Fibroblast of upper back skin (primary cell): ENCODE results near the gene LPIN1.
A peak's percentile ranks its signal among the peaks of the same experiment; 100 is the strongest.

ENCODE experiments used
- DNase-seq: peaks from one replicate; pipeline ENCODE4 v3.0.0-alpha.2; 2013

Gene LPIN1

GRCh38 chr2:11746376-11746806, at the start of gene LPIN1:
Gene LPIN1 (plus strand): TSS chr2:11746632. CDS start chr2:11765542, 18,910 bp downstream.
- DNase-seq, result peak; percentile 86

GRCh38 chr2:11696736-11697102, 49.7 kb upstream of the LPIN1 start:
- no peak for DNase-seq

DNA sequence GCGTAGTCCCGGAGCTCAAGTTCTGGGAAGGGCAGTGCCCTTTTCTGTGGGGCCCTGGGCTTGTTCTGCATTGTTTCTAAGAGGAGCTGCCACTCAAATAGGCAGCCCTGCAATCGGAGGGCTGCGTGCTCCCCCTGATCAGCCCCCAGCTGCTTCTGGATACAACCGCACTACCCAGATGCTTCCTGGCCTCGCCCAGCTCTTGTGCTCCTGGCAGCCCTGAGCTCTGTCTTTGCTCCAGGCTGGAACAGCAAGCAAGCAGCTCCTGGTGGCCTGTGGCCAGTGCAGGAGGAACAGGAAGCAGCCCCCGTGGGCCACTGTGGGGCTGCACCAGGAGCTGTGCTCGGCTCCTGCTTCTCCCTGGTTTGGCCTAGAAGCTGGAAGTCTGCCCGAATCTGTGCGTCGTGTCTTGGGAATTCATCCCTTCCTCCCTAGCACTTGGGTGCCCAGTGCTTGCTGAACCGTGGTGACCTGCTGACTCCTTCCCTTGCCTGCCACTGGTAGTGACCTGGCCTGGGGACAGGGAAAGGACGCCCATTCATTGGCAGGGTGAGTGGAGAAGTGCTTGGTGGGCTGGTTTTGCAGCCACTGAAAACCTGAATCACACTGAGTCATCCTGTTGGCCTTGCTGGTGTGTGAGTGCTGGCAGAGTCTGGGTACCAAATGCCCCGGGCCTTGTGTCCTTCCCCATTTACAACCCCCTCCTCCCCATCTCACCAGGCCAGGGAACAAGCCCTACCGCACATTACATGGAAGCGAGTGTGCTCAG, 49.1 kb upstream of the LPIN1 start:
- DNase-seq, result peak; percentile 74

DNA sequence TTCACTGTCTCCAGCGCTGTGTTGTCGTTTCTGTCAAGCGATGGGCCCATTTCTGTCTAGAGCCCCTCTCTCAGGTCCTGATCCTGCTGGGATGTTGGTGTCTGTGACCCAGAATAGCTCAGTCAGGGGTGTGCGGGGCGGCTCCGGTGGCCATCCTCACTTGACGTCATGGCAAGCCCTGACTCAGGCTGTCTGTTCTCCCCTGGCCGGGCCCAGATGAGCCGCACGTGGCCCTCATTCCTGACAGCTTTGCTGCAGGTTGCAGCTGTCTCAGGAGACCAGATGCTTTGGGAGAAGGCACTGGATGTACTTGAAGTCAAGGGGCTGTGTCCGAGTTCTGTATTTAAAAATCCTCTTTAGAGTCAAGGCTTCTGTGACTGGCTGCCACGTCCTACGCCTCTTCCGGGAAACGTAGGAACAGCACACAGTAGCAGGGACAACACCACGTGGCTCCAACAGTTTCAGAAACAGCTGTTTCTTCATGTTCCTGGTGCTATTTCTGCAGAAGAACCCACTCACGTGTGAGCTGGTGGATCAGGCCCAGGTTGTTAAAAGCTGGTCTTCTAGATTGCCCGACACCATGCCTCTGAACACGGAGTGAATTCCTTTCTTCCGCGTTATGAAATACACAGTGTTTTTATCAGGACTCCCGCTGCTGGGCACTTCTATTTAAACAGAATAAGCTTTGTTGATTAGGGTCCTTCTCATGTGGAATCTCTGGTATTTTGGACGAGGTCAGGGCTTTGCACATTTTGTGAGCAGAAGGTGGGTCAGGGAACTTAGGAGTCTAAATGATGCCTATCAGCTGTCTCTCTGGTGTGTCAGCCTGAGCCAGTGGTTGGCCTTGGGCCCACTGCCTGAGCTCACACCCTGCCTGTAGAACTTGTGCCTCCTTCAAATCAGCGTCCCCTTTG, 48.2 kb upstream of the LPIN1 start:
- peak; percentile 65 for DNase-seq

GRCh38 chr2:11699686-11700670, 46.5 kb upstream of the LPIN1 start:
- no peak for DNase-seq

DNA sequence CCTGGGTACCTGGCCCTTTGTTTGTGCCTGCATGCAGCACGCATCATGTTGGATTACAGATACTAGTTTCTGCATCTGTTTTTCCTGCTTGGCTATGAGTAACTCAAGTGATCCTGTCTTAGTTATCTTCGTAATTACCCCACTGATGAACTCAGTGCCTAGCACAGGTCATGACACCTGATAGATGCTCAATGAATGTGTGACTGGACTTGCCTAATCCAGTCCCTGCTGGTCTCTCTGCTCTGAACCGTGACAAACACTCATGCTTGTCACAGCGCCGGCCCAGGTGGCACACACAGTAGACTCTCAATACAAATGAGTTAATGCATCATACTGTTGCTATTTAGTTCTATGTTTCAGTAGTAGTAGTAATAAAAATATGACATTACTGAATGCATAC, 45.2 kb upstream of the LPIN1 start:
- DNase-seq, result no peak

DNA sequence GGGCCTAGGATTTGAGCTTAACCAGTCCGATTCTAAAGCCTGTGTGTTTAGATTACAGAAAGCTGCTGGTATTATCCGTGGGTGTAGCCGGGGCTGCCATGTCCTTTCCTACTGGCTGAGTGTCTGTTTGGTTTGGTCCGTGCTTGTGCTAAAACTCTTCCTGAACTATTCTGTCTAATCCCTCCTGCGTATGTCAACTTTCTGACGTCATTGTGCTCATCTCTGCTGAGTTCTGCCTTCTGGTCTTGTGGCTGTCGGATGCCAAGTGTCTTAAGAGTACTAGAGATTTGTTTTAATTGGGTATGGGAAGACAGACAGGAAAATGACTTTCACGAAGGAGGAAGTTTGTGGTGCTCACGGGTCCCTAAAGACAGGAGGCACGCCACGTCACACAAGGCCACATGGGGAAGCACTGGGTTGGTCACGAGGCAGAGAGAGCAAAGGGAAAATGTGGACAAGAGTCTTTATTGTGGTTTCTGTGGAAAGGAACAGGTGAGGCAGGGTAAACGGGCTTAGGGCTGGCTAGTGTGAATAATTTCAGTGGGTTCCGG, 44.6 kb upstream of the LPIN1 start:
- DNase-seq, result no peak

DNA sequence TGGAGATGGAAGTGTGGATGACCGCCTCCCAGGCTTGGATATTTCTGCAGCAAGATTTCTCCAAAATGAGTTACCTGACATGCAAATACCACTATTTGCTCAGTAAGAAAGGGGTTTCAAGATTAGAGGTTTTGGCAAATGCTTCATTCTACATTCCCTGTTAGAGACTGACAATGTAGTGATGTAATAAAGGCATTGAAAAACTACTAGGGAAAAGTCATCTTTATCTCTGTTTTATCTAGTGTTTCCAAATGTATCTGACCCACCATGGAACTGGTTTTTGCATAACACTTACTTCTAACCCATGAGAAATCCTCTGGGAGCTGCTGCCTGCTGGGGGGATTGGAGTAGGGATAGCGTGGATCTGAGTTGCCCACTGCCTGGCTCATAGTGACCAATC, 43.5 kb upstream of the LPIN1 start:
- DNase-seq, result no peak

- peak; percentile 43 for DNase-seq
Observed at GRCh38 chr2:11703700-11704099, 42.7 kb upstream of the LPIN1 start.

GRCh38 chr2:11705063-11705462, 41.4 kb upstream of the LPIN1 start:
- DNase-seq, result no peak

DNA sequence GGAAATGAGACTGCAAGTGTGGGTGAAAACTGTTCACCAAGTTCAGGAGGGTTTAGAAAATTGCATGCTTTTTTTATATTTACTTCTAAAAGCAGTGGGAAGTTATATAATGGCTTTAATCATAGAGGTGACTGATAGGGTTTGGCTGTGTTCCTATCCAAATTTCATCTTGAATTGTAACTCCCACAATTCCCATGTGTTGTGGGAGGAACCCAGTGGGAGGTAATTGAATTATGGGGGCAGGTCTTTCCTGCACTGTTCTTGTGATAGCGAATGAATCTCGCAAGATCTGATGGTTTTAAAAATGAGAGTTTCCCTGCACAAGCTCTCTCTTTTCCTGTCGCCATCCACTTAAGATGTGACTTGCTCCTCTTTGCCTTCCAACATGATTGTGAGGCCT, 40.7 kb upstream of the LPIN1 start:
- DNase-seq, result no peak

DNA sequence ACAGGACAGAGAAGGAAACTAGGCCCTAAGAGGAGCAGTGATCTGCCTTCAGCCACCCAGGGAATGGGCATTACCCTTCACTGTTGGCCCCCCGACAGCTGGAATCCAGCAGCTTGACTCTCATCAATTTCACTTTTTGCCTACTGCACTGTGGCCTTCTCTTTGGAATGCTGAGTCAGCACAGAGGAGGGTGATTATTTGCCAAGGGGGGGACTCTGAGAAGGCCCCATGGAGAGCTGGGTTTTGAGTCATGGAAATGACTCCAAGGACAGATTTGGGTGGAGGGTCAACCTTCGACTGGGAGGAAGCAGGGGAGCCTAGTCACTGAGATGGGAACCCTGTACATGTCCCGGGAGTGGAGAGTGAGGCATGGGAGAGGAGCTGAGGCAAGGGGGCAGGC, 38.3 kb upstream of the LPIN1 start:
- peak; percentile 58 for DNase-seq

GRCh38 chr2:11709293-11709692, 37.1 kb upstream of the LPIN1 start:
- no peak for DNase-seq

DNA sequence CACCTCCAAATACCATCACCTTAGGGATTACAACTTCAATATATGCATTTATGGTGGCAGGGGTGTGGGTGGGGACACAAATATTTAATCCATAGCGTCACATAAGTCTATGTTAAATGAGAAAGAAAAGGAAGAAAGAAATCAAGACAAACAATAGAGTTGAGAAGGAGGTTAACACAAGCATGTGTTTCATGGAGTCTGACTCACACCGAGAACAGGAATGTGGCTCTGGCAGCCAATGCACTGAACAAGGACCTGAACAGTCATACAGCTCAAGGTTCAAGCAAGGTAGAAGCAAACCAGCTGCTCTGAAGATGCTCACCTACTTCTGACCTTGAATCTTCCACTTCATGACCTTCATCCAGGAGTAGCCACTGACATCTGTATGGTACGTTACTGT, 36.2 kb upstream of the LPIN1 start:
- DNase-seq, result peak; percentile 84

- peak; percentile 59 for DNase-seq
Observed at GRCh38 chr2:11710632-11711353, 35.6 kb upstream of the LPIN1 start.

GRCh38 chr2:11711354-11711716, 35.1 kb upstream of the LPIN1 start:
- DNase-seq, result no peak

DNA sequence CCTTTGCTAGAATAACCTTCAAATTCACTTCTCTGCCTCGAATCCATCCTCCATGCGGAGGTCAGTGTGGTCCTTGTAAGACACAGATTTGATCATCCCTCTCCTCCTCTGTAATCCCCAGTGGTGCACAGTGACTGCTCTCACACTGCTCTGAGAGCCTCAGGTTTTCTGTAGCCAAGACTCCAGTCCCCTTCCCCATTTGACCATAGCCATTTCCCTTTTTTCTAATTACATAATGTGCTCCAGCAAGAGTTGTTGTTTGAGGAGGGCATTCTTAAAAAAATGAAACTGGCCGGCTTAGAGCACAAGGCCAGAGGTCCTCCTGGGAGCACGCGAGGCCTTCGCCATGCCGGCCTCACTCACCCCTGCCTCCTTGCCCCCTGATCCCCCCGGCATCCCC, 34.7 kb upstream of the LPIN1 start:
- no peak for DNase-seq

DNA sequence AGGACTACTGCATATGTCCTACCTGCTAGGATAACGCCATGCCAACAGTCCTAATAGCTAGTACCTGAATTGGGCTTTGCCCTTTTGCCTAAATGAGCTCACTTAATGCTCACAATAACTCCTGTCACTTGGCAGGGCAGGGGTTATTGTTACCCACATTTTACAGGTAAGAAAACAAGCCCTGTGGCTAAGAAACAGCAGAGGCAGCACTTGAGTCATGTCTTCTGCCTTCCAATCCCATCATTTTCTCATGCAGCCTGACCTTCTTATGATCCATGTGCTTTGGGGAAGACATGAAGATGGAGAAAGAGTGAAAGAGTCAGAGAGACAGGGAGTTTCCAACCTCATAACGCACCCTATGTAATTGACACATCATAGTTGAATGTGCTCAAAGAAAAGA, 33.6 kb upstream of the LPIN1 start:
- no peak for DNase-seq

DNA sequence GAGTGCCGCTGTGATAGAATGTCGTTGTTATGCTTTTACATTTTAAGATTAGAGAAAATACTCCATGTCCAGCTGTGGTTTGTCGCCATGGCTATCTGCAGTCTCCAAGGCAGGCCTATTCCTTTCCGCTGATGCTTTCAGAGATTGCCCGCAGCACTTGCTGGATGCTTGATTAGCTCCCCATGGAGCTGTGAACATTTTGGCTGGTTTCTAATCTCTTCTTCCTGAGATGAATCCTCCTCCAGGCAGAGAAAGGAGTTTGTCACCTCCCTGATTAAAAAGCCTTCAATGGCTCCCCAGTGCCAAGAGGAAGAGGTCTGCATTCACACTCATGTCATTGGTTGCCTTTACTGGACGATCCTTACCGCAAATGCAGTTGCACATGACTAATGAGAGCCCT, 32.6 kb upstream of the LPIN1 start:
- DNase-seq, result no peak

DNA sequence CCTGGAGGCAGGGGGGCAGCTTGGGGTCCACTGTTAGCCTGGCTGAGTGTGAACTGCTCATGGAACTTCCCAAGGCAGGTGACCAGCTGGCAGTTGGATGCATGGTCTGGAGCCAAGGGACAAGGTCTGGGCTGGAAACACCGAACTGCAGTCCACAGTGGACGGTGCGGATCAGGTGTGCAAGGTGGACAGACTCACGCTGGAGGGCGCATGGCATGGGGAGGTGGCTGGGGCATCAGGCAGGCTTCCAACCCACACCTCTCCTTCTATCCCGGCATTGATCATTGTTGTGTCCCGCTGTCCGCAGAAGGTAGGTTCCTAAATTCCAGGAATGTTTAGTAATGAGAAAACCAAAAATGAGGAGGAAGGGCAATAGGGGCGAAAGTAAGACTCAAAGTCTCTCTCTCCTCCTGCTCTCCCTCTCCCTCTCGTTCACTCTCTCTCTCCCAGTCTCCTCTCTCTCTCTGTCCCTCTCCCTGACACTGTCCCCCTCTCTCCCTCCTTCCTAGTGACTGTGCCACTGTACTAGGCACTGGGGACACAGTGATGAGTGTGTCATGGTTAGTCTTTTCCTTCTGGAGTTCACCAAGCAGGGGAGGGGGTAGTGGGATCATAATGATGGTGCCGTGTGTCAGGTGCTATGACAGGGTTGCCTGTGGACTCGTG, 30.3 kb upstream of the LPIN1 start:
- DNase-seq, result no peak

DNA sequence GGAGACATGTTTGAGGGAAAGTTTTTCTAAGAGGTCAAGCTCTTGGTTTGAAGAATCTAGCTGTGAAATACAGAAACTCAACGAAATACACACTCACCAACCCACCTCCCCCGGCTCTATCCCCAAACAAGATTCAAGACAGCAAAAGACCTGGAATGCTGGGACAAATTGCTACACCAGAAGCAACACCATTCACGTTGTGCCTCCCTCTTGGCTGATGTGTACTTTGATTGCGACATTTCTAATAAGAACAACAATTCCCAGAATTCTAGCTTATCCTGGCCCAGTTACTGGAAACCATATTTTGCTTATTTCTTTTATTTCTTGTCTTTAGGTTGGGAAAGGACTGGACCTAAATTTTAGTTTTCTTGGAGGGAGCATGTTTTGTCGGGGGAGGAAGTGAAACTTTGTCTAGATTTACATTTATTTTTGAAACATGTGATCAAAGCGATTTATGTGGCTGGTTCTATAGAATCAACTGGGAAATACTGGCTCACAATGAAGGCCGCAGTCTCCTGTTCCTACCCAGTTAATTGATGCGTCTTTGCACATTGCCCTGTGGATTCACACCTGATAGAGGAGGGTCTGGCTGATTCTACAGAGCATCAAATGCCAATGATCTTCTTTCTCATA, 29.6 kb upstream of the LPIN1 start:
- peak; percentile 39 for DNase-seq
